HEK293T (cell line): Measurements from ENCODE around the gene DMRTB1.

ENCODE experiments used
- ARNT ChIP-seq: fragments of 450-650 bp; IDR thresholded peaks from 2 replicates; pipeline ENCODE4 v1.6.1; 2017; ENCODE audit warnings: mild to moderate bottlenecking
- BHLHE40 ChIP-seq: fragments of 450-650 bp; IDR thresholded peaks from 2 replicates; pipeline ENCODE4 v1.6.1; 2016; ENCODE audit warnings: mild to moderate bottlenecking, moderate library complexity, borderline replicate concordance
- CTBP1 ChIP-seq: fragments of 450-650 bp; IDR thresholded peaks from 2 replicates; pipeline ENCODE4 v1.6.1; 2016; ENCODE audit warnings: borderline replicate concordance
- FOXA1 ChIP-seq: fragments of 450-650 bp; IDR thresholded peaks from 2 replicates; pipeline ENCODE4 v1.6.1; 2016; ENCODE audit warnings: mild to moderate bottlenecking
- FOXK2 ChIP-seq: fragments of 450-650 bp; IDR thresholded peaks from 2 replicates; pipeline ENCODE4 v1.6.1; 2016; ENCODE audit warnings: mild to moderate bottlenecking
- FOXM1 ChIP-seq: fragments of 450-650 bp; IDR thresholded peaks from 2 replicates; pipeline ENCODE4 v1.6.1; 2017; ENCODE audit warnings: mild to moderate bottlenecking, borderline replicate concordance
- HDGF ChIP-seq: fragments of 450-650 bp; IDR thresholded peaks from 2 replicates; pipeline ENCODE4 v1.6.1; 2017; ENCODE audit warnings: antibody characterized with exemption, borderline replicate concordance
- L3MBTL2 ChIP-seq: fragments of 450-650 bp; conservative IDR thresholded peaks from 2 replicates; pipeline ENCODE4 v1.6.1; 2016; ENCODE audit warnings: mild to moderate bottlenecking
- PKNOX1 ChIP-seq: fragments of 450-650 bp; IDR thresholded peaks from 2 replicates; pipeline ENCODE4 v1.6.1; 2016
- SP1 ChIP-seq: fragments of 450-650 bp; IDR thresholded peaks from 2 replicates; pipeline ENCODE4 v1.6.1; 2017
- SUZ12 ChIP-seq: fragments of 450-650 bp; IDR thresholded peaks from 2 replicates; pipeline ENCODE4 v1.6.1; 2016; ENCODE audit warnings: mild to moderate bottlenecking
- ZNF384 ChIP-seq: fragments of 450-650 bp; IDR thresholded peaks from 2 replicates; pipeline ENCODE4 v1.6.1; 2016

- TF ChIP-seq FOXM1 (no peak), ZNF384 (no peak), SUZ12 (no peak), FOXK2 (no peak), SP1 (no peak), CTBP1 (no peak), FOXA1 (no peak), PKNOX1 (no peak), L3MBTL2 (no peak), BHLHE40 (no peak), HDGF (no peak), ARNT (no peak)
These were observed 38.0 kb upstream of the DMRTB1 start for GRCh38 chr1:53421208-53421607.
